Common myeloid progenitor, CD34-positive (primary cell): ENCODE results near the gene GUCD1.
"Not testable (repeated sequence)": the region's sequence is repeated elsewhere in the genome, so short reads cannot be mapped to it uniquely, and the experiment has no call there.

Experiments
- CTCF ChIA-PET: fragments of 350-600 bp; sonication (Branson Sonifier 250); formaldehyde crosslinking; loops from one replicate; lab custom pipeline; 2021; ENCODE audit warnings: antibody characterized with exemption; lab: Charles Lee
- POLR2A ChIA-PET: fragments of 350-600 bp; sonication (Branson Sonifier 250); formaldehyde crosslinking; loops from one replicate; lab custom pipeline; 2021; ENCODE audit warnings: antibody characterized with exemption; lab: Charles Lee
- DNase-seq, 3 donors: peaks; one replicate each; pipeline versions ENCODE4 v3.0.0 to v3.0.0-alpha.2; 2013
- H3K27ac ChIP-seq, 2 experiments: 1 replicate in 1 of 2; 2 replicates in 1 of 2; pipeline ENCODE4 v1.7.0; 2013; ENCODE audit warnings: inconsistent platforms in 2 of 2, low read length in 2 of 2, mild to moderate bottlenecking in 2 of 2, low read depth in 1 of 2, moderate library complexity in 1 of 2; ENCODE audit not compliant: severe bottlenecking in 2 of 2, insufficient read depth in 1 of 2, poor library complexity in 1 of 2
- H3K27me3 ChIP-seq, 5 experiments: replicated peaks in 2 of 5; 1 replicate in 3 of 5; 2 replicates in 2 of 5; pipeline versions ENCODE4 v1.6.1 to v1.7.0; 2013; ENCODE audit warnings: low read length in 4 of 5, mild to moderate bottlenecking in 2 of 5, moderate library complexity in 2 of 5, inconsistent platforms in 1 of 5; ENCODE audit not compliant: insufficient read depth in 5 of 5, control insufficient read depth in 4 of 5
- H3K36me3 ChIP-seq, 4 experiments: 1 replicate in 2 of 4; 2 replicates in 2 of 4; pipeline versions ENCODE4 v1.6.1 to v1.7.0; 2013; ENCODE audit warnings: low read length in 3 of 4, control low read depth in 1 of 4, mild to moderate bottlenecking in 1 of 4; ENCODE audit not compliant: control insufficient read depth in 4 of 4, insufficient read depth in 4 of 4
- H3K4me1 ChIP-seq, 4 experiments: 1 replicate in 3 of 4; 2 replicates in 1 of 4; pipeline versions ENCODE4 v1.6.1 to v1.7.1; 2013; ENCODE audit warnings: low read length in 3 of 4, mild to moderate bottlenecking in 3 of 4, control low read depth in 1 of 4, inconsistent platforms in 1 of 4, moderate library complexity in 1 of 4; ENCODE audit not compliant: control insufficient read depth in 4 of 4, insufficient read depth in 4 of 4; ENCODE audit errors: control extremely low read depth in 1 of 4
- H3K4me3 ChIP-seq, 7 experiments: 1 replicate in 4 of 7; 2 replicates in 3 of 7; pipeline versions ENCODE4 v1.5.1 to v1.7.0; 2013; ENCODE audit warnings: mild to moderate bottlenecking in 7 of 7, low read length in 6 of 7, moderate library complexity in 6 of 7, inconsistent platforms in 2 of 7, low read depth in 2 of 7, control low read depth in 1 of 7; ENCODE audit not compliant: insufficient read depth in 4 of 7, control insufficient read depth in 1 of 7; ENCODE audit errors: extremely low read depth in 1 of 7
- H3K9me3 ChIP-seq, 5 experiments: 1 replicate in 4 of 5; 2 replicates in 1 of 5; pipeline versions ENCODE4 v1.6.1 to v1.7.1; 2013; ENCODE audit warnings: low read length in 4 of 5, mild to moderate bottlenecking in 2 of 5, inconsistent platforms in 1 of 5, low read depth in 1 of 5, moderate library complexity in 1 of 5; ENCODE audit not compliant: control insufficient read depth in 4 of 5, insufficient read depth in 2 of 5; ENCODE audit errors: control extremely low read depth in 1 of 5
- WGBS: methylation state at CpG from one replicate; pipeline ENCODE4 v1.1.5; 2013; ENCODE audit not compliant: insufficient coverage; 5-methylcytosine and 5-hydroxymethylcytosine counted together

The GUCD1 gene

DNA sequence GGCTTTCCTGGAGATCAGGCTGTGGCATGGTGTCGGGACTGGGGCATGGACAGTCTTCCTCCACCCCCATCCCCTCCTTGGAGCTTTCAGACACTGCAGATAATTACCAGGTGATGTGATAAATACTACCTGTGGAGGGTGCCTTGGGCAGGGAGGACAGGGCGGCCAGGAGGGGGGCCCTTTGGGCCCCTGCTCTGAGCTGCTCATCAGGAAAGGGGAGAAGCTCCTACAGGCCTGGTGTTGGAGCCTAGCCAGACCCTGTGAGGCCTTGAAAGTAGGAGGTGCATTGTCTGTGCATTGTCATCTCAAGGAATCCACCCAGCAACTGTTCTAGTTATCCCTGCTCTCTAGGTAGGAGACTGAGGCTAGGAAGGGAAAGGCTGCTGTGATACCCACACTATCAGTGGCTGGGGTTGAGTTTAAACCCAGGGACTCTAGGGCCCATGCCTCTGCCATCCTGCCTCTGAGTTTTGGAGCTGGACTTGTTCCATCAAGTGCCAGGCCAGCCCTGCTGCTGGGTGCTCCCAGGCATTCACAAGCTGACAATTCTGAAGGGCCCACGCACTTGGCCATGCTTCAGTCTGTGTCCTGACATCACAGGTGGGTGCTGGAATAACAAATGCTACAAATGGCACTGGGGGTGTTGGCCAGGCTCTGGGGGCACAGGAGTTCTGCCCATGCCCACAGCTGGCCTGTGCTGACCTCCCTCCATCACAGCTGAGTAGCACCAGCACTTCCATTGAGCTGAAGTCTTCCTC lies 45.2 kb upstream of the GUCD1 start:
- H3K4me1 ChIP-seq = peaks cover 0 to 43% (median 19%) of the 10 kb centered on the region in 4 experiments
- POLR2A ChIA-PET, H3K36me3 ChIP-seq, H3K27me3 ChIP-seq, CTCF ChIA-PET, H3K4me3 ChIP-seq, H3K9me3 ChIP-seq, H3K27ac ChIP-seq, DNase-seq: not testable (repeated sequence)
- 100% methylated on average over 3 of the region's 3 CpGs for WGBS

DNA sequence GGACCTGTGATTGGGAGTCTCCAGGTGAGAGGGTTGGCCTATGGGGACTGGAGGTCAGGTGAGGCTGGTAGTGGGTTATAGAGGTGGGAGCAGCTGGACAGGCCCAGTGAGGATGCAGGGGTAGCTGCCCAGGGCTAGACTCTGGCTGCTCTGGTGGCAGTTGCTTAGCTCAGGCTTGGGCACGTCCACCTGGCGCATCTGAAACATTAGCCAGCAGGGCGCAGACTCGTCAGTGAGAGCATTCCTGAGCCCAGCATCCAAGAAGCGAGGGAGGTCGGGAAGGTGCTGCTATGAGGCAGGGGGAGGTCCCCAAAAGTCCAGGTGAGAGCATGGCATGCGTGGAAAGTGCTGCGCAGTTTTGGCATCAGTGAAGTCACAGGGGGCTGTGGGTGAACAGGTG lies 44.6 kb upstream of the GUCD1 start:
- no peaks in the 10 kb centered on the region for H3K9me3 ChIP-seq
- CTCF ChIA-PET = no interaction called here
- no peaks in the 10 kb centered on the region for H3K36me3 ChIP-seq
- POLR2A ChIA-PET = no interaction called here
- no peaks in the 10 kb centered on the region for H3K27me3 ChIP-seq
- H3K4me1 ChIP-seq = peaks cover 0 to 47% (median 19%) of the 10 kb centered on the region in 4 experiments
- no peak for DNase-seq
- no peak overlapping the region for H3K4me3 ChIP-seq
- 76% methylated on average over 7 of the region's 8 CpGs for WGBS
- H3K27ac ChIP-seq = no peak overlapping the region

DNA sequence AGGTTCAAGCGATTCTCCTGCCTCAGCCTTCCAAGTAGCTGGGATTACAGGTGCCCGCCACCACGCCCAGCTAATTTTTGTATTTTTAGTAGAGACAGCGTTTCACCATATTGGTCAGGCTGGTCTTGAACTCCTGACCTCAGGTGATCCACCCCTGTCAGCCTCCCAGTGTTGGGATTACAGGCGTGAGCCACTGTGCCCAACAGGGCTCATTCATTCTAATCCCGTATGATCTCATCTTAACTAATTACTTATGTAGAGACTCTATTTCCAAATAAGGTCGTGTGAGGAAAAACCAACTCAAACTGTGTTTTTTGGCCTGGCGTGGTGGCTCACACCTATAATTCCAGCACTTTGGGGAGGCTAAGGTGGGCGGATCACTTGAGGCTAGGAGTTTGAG lies 42.1 kb upstream of the GUCD1 start:
- H3K9me3 ChIP-seq, H3K4me3 ChIP-seq, DNase-seq, H3K36me3 ChIP-seq, H3K27me3 ChIP-seq, H3K27ac ChIP-seq, POLR2A ChIA-PET: not testable (repeated sequence)
- WGBS = 86% methylated on average over 7 of the region's 9 CpGs
- CTCF ChIA-PET = interaction anchor here (1.3 kb wide), 1 partner anchor 30 kb away, joined by 4 read pairs; no protein-coding TSS in a partner anchor
- H3K4me1 ChIP-seq = peaks cover 0 to 50% (median 22%) of the 10 kb centered on the region in 4 experiments

DNA sequence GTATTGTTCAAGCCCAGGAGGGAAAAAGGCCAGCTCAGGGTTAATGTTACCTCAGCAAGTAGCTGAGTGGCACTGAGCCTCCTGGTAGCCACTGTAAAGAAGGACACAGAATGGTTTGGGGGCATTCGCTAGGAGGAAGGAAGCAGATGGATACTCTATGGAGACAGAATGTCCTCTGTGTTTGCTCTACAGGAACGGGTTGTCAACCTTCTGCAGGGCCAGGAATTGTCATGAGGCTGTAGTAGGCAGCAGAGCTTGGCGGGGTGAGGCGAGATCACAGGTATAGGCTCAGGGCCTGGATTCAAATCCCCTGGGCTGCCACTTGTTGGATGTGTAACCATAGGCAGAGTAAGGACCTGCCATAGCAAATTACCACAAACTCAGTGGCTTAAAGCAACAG lies 40.9 kb upstream of the GUCD1 start:
- no peaks in the 10 kb centered on the region for H3K9me3 ChIP-seq
- peaks cover 0 to 38% (median 14%) of the 10 kb centered on the region in 4 experiments for H3K4me1 ChIP-seq
- 91% methylated on average over 4 of the region's 4 CpGs for WGBS
- no peak for DNase-seq
- ChIA-PET POLR2A (no interaction called here), CTCF (no interaction called here)
- no peak overlapping the region for H3K27ac ChIP-seq
- no peaks in the 10 kb centered on the region for H3K27me3 ChIP-seq
- H3K4me3 ChIP-seq = no peak overlapping the region
- H3K36me3 ChIP-seq = no peaks in the 10 kb centered on the region

DNA sequence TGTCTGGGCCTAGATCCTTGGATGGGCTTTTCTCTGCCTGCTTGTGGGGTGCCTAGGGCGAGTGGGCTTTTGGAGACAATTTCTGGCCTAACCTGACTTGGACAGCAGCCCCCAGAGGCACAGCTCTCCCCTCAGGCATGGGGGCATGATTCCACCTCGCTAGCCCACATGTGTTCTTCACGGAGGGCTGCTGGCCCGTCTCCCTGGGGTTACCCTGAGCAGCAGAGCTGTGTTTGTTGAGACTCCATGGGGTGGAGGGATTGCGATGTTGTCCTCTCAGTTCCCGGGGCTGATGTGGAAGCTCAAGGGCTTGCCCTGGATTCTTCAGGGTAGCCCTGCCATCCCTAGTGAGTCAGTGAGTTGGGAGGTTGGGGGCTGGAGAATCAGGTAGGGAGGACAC lies 40.3 kb upstream of the GUCD1 start:
- POLR2A ChIA-PET = no interaction called here

DNA sequence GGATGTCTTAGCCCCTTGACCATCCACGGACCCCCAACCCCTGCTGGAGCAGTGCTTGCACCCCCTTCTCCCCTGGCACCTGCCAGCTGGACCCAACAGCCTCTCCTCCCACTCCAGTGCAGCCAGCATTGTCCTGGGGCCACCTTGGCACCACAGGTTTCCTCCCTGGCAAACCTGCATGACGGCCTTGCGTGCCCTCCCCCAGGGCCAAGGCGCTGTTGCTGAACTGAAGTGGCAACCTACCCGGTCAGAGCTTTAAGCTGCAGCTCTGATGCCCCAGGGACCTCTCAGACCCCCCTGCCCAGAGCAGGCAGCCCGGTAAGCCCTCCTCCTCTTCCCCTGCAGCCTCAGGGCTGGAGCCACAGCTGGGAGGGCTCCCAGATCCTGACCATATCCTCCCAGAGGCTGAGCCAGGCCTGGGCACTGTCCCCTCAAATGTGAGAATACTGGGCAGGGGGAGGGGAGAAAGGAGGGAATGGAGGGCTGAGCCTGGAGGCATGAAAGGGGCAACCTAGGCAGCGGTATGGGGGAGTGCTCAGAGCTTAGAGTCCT lies 39.7 kb upstream of the GUCD1 start:
- no peaks in the 10 kb centered on the region for H3K9me3 ChIP-seq
- no peaks in the 10 kb centered on the region for H3K36me3 ChIP-seq
- peaks cover 0 to 26% (median 12%) of the 10 kb centered on the region in 4 experiments for H3K4me1 ChIP-seq
- DNase-seq = no peak
- ChIA-PET CTCF (no interaction called here), POLR2A (no interaction called here)
- H3K27ac ChIP-seq = no peak overlapping the region
- no peak overlapping the region for H3K4me3 ChIP-seq
- no peaks in the 10 kb centered on the region for H3K27me3 ChIP-seq
- WGBS = 100% methylated on average over 4 of the region's 7 CpGs

More for the DNA sequence above, 40.3 kb upstream of the GUCD1 start:
- Histone ChIP-seq H3K27me3 (no peaks in the 10 kb centered on the region), H3K4me3 (no peak overlapping the region), H3K9me3 (no peaks in the 10 kb centered on the region), H3K4me1 (peaks cover 0 to 32% (median 13%) of the 10 kb centered on the region in 4 experiments), H3K36me3 (no peaks in the 10 kb centered on the region), H3K27ac (no peak overlapping the region)
- DNase-seq = no peak
- 100% methylated on average over 5 of the region's 6 CpGs for WGBS
- CTCF ChIA-PET = no interaction called here

DNA sequence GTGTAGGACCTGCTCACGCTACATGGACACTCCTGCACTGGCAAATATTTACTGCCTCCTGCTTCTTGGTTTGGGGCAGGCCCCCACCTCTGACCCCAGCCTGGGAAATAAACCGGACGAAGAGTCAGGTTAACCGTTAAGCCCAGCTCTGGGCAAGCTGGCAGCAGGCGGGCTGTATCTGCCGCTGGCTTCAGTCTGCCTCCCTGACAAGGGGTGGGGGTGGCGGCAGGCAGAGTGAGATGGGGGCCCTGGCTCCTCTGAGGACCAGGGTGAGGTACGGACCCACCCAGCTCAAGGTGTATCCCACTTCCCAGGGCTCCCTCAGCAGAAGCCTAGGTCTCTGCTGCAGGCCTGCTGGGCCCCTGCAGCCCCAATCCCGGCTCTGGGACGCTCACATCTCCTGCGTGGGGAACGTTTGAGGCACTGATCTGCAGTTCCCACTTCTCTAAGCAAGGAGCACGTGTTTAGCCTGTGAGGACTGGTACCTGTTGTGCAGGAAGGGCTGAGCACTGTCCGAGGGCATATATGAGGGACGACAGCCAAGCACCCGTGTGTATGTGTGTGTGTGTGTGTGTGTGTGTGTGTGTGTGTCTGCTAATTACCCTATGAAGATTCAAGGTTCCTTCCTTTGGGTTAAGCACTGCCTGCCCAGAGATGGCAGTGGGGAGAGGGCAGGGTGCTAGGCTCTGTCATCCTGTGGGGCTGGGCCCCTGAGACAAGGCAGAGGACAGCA lies 39.1 kb upstream of the GUCD1 start:
- POLR2A ChIA-PET = interaction anchor here (1.1 kb wide), 1 partner anchor 41 kb away, joined by 4 read pairs; no protein-coding TSS in a partner anchor
- 95% methylated on average over 14 of the region's 16 CpGs for WGBS
- peaks cover 0 to 2% (median 0%) of the 10 kb centered on the region in 4 experiments for H3K36me3 ChIP-seq

More for the DNA sequence above, 39.1 kb upstream of the GUCD1 start:
- no peak for DNase-seq
- peaks cover 0 to 25% (median 11%) of the 10 kb centered on the region in 4 experiments for H3K4me1 ChIP-seq
- no peak overlapping the region for H3K4me3 ChIP-seq
- no peaks in the 10 kb centered on the region for H3K27me3 ChIP-seq
- no peaks in the 10 kb centered on the region for H3K9me3 ChIP-seq
- CTCF ChIA-PET = no interaction called here
- H3K27ac ChIP-seq = no peak overlapping the region
